Neuronal stem cell (in vitro differentiated cells): ENCODE measurements around the gene AURKB.

Source experiments
- DNase-seq: peaks from one replicate; pipeline ENCODE4 v3.0.0-alpha.2; 2013; ENCODE audit warnings: low spot score
- H2AFZ ChIP-seq: one replicate; pipeline ENCODE4 v1.6.1; 2013; ENCODE audit warnings: mild to moderate bottlenecking, low read length, inconsistent platforms
- H2AK5ac ChIP-seq: 2 replicates; pipeline ENCODE4 v1.6.1; 2013; ENCODE audit warnings: low read depth, mild to moderate bottlenecking, inconsistent platforms, low read length, moderate library complexity, mixed read lengths
- H2BK120ac ChIP-seq: 2 replicates; pipeline ENCODE4 v1.6.1; 2013; ENCODE audit warnings: low read depth, mild to moderate bottlenecking, inconsistent platforms, low read length, moderate library complexity, mixed read lengths
- H2BK12ac ChIP-seq: one replicate; pipeline ENCODE4 v1.6.1; 2013; ENCODE audit warnings: low read length, inconsistent platforms
- H2BK15ac ChIP-seq: 2 replicates; pipeline ENCODE4 v1.6.1; 2013; ENCODE audit warnings: mild to moderate bottlenecking, low read length, inconsistent platforms, mixed read lengths
- H2BK5ac ChIP-seq: one replicate; pipeline ENCODE4 v1.6.1; 2013; ENCODE audit warnings: inconsistent platforms, mild to moderate bottlenecking, low read length, moderate library complexity
- H3K14ac ChIP-seq: one replicate; pipeline ENCODE4 v1.6.1; 2013; ENCODE audit warnings: low read length, inconsistent platforms
- H3K18ac ChIP-seq: 2 replicates; pipeline ENCODE4 v1.6.1; 2013; ENCODE audit warnings: low read length, inconsistent platforms
- H3K23ac ChIP-seq: 2 replicates; pipeline ENCODE4 v1.6.1; 2013; ENCODE audit warnings: low read depth, mild to moderate bottlenecking, mixed read lengths, low read length, inconsistent platforms; ENCODE audit not compliant: poor library complexity
- H3K27ac ChIP-seq: replicated peaks from 3 replicates; pipeline ENCODE4 v1.5.1; 2013; ENCODE audit warnings: low read length, inconsistent platforms
- H3K27me3 ChIP-seq, 3 experiments: 2 replicates each; pipeline ENCODE4 v1.6.1; 2013; ENCODE audit warnings: low read length in 3 of 3, mild to moderate bottlenecking in 2 of 3, inconsistent platforms in 1 of 3, low read depth in 1 of 3, mixed read lengths in 1 of 3, moderate library complexity in 1 of 3; ENCODE audit not compliant: control insufficient read depth in 3 of 3, insufficient read depth in 3 of 3
- H3K36me3 ChIP-seq, 2 donors: replicated peaks in 1 of 2; 2 replicates each; pipeline ENCODE4 v1.6.1; 2013; ENCODE audit warnings: low read length in 2 of 2; ENCODE audit not compliant: control insufficient read depth in 2 of 2, insufficient read depth in 2 of 2
- H3K4ac ChIP-seq: 2 replicates; pipeline ENCODE4 v1.6.1; 2013; ENCODE audit warnings: inconsistent platforms, mild to moderate bottlenecking, low read length, moderate library complexity
- H3K4me1 ChIP-seq, 2 donors: 1 replicate in 1 of 2; 2 replicates in 1 of 2; pipeline ENCODE4 v1.6.1; 2013; ENCODE audit warnings: low read length in 2 of 2, low read depth in 1 of 2; ENCODE audit not compliant: control insufficient read depth in 2 of 2, insufficient read depth in 1 of 2
- H3K4me2 ChIP-seq: one replicate; pipeline ENCODE4 v1.6.1; 2013; ENCODE audit warnings: mild to moderate bottlenecking, low read length, inconsistent platforms; ENCODE audit not compliant: insufficient read depth, poor library complexity, severe bottlenecking
- H3K4me3 ChIP-seq, 2 donors: 2 replicates each; pipeline ENCODE4 v1.5.1; 2013; ENCODE audit warnings: low read length in 2 of 2, mild to moderate bottlenecking in 2 of 2, inconsistent platforms in 1 of 2, moderate library complexity in 1 of 2
- H3K79me1 ChIP-seq: one replicate; pipeline ENCODE4 v1.6.1; 2013; ENCODE audit warnings: low read depth, mild to moderate bottlenecking, inconsistent platforms, low read length, moderate library complexity
- H3K9ac ChIP-seq: one replicate; pipeline ENCODE4 v1.6.1; 2013; ENCODE audit warnings: mild to moderate bottlenecking, low read depth, low read length, inconsistent platforms; ENCODE audit not compliant: poor library complexity
- H3K9me3 ChIP-seq, 2 donors: replicated peaks in 1 of 2; 2 replicates each; pipeline versions ENCODE3 to v1.6.1; 2013; ENCODE audit warnings: low read length in 2 of 2, mild to moderate bottlenecking in 2 of 2, inconsistent platforms in 1 of 2, low read depth in 1 of 2, mixed read lengths in 1 of 2, moderate library complexity in 1 of 2; ENCODE audit not compliant: control insufficient read depth in 2 of 2, insufficient read depth in 1 of 2
- H4K8ac ChIP-seq: one replicate; pipeline ENCODE4 v1.6.1; 2013; ENCODE audit warnings: low read depth, mild to moderate bottlenecking, inconsistent platforms, low read length, moderate library complexity
- H4K91ac ChIP-seq: one replicate; pipeline ENCODE4 v1.6.1; 2013; ENCODE audit warnings: low read length, low read depth, mild to moderate bottlenecking, inconsistent platforms; ENCODE audit not compliant: poor library complexity
- WGBS, 2 donors: extraction: QIAGEN DNeasy Blood & Tissue Kit; methylation state at CpG; one replicate each; pipeline ENCODE4 v1.1.7; 2013; ENCODE audit warnings: missing lambda C conversion rate in 2 of 2, mixed read lengths in 1 of 2; ENCODE audit not compliant: insufficient read length in 2 of 2, insufficient replicate concordance in 1 of 2; ENCODE audit errors: extremely low coverage in 2 of 2; 5-methylcytosine and 5-hydroxymethylcytosine counted together

AURKB gene

DNA sequence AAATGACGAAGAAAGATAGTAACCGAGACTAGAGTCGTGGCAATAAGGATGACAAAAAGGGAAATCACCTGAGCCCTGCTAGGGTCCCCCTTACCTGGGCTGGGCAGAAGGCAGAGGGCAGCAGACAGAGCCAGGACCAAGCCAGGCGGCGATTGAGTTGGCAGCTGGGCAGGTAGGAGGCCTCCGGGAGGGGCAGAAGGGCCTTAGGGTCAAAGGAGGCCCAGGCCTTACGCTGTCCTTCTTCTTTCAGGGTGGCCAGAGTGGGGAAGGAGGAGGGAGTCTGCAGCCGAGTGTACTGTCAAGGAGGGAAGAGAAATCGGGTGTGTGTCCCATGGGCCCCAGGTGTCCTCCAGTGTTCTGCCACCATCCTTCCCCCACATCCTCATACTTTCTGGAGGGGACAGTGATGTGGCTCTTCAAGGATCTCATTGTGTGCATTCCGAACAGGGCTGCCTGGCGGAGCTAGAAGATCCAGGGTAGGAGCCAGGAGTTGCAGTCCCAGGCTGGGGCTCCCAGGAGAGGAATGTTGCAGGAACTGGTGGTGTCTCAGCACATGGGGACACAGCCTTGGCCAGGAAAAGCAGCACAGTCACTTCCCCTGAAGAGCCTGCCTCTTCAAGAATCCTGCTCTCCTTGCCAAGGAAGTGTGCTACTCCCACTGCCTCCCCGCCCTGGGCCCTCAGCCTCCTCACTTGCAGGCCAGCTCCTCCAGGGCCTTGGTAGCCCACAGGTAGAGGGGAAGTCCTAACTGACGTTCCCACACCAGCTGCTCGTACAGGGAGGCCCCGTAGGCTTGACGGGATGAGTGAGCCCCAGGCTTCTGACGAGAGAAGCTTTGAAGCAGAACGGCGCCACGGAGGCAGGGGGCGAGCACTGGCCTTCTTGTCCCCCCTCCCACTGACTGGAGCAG is 24.2 kb upstream of the AURKB start:
- Histone ChIP-seq H3K9me3 (no peaks in the 10 kb centered on the region), H2AK5ac (no peak overlapping the region), H2BK12ac (no peak overlapping the region), H3K4me3 (no peak overlapping the region), H2AFZ (no peak overlapping the region), H3K4me1 (no peaks in the 10 kb centered on the region), H3K9ac (no peak overlapping the region), H3K27ac (no peak overlapping the region), H3K4me2 (no peak overlapping the region), H3K14ac (no peak overlapping the region), H2BK5ac (no peak overlapping the region), H3K23ac (no peak overlapping the region), H3K18ac (no peak overlapping the region), H4K91ac (no peak overlapping the region), H3K27me3 (no peaks in the 10 kb centered on the region), H2BK120ac (no peak overlapping the region), H3K36me3 (peaks cover 50 to 95% of the 10 kb centered on the region in 2 donors), H4K8ac (no peak overlapping the region), H3K79me1 (no peaks in the 10 kb centered on the region), H2BK15ac (no peak overlapping the region), H3K4ac (no peak overlapping the region)
- no peak for DNase-seq
- no CpG with 5 or more reads among the region's 21 CpGs for WGBS, 2 donors

DNA sequence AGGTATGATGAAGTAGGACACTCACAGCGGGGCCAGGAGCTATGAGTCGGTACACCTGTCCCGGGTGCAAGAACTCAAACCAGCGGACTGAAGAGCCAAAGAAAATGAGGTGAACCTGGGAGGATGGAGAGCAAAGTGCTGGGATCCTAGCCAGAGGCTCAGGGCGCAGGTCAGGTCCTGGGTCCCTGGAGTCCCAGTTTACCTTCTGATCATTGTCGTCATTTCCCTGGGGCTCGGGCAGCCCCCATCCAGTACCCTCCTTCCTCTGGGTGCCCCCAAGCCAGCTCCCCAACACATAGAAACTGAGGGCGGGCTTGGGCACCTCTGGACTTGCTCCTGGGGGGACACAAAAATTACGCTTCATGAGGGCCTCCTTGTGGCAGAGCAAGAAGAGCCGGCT is 21.3 kb upstream of the AURKB start:
- H3K9me3 ChIP-seq = no peaks in the 10 kb centered on the region
- no peak overlapping the region for H3K4ac ChIP-seq
- H2BK12ac ChIP-seq = no peak overlapping the region
- peaks cover 51 to 95% of the 10 kb centered on the region in 2 donors for H3K36me3 ChIP-seq
- peak overlapping the region; percentile 62 for H2BK5ac ChIP-seq
- H2AFZ ChIP-seq = no peak overlapping the region
- no peak overlapping the region for H2AK5ac ChIP-seq
- H3K23ac ChIP-seq = no peak overlapping the region
- no peak overlapping the region for H3K4me3 ChIP-seq
- peaks cover 0 to 4% of the 10 kb centered on the region in 2 donors for H3K4me1 ChIP-seq
- H3K27ac ChIP-seq = no peak overlapping the region
- no CpG with 5 or more reads among the region's 10 CpGs for WGBS, 2 donors
- H3K14ac ChIP-seq = no peak overlapping the region
- no peak overlapping the region for H3K9ac ChIP-seq
- no peaks in the 10 kb centered on the region for H3K79me1 ChIP-seq
- no peaks in the 10 kb centered on the region for H3K27me3 ChIP-seq
- no peak overlapping the region for H3K18ac ChIP-seq
- no peak overlapping the region for H2BK15ac ChIP-seq
- no peak overlapping the region for H4K8ac ChIP-seq
- no peak for DNase-seq
- H2BK120ac ChIP-seq = no peak overlapping the region
- no peak overlapping the region for H3K4me2 ChIP-seq
- no peak overlapping the region for H4K91ac ChIP-seq

DNA sequence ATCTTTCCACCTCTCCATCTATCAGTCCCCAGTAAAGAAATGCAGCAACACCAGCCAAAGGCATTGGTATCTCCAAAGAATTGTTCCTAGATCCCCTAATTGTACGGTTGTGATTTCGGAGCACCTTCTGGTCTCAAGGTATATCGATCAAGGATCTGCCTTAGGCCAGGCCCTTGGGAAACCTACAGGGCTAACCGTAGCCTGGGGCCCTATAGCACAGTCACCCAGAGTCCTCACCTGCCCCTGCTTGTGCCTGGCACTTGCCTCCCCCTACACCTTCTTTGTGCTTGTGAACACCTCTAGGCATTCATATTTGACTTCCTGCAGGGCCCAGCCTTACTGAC is 16.8 kb upstream of the AURKB start:
- H3K4me3 ChIP-seq = peak overlapping the region; percentile 47 to 58
- H3K9me3 ChIP-seq = no peaks in the 10 kb centered on the region
- no peak overlapping the region for H4K8ac ChIP-seq
- DNase-seq = no peak
- no peak overlapping the region for H2BK120ac ChIP-seq
- no peak overlapping the region for H3K9ac ChIP-seq
- H3K27ac ChIP-seq = no peak overlapping the region
- H3K4me2 ChIP-seq = peak overlapping the region; percentile 12
- H4K91ac ChIP-seq = no peak overlapping the region
- no peak overlapping the region for H3K18ac ChIP-seq
- no CpG with 5 or more reads among the region's 4 CpGs for WGBS, 2 donors
- no peak overlapping the region for H2BK5ac ChIP-seq
- no peaks in the 10 kb centered on the region for H3K27me3 ChIP-seq
- H3K79me1 ChIP-seq = no peaks in the 10 kb centered on the region
- H2BK15ac ChIP-seq = no peak overlapping the region
- H3K4ac ChIP-seq = no peak overlapping the region
- no peak overlapping the region for H2BK12ac ChIP-seq
- no peak overlapping the region for H3K14ac ChIP-seq
- no peak overlapping the region for H2AFZ ChIP-seq
- H3K4me1 ChIP-seq = peaks cover 8% of the 10 kb centered on the region in 2 donors
- H3K23ac ChIP-seq = no peak overlapping the region
- H2AK5ac ChIP-seq = no peak overlapping the region
- H3K36me3 ChIP-seq = peaks cover 29 to 51% of the 10 kb centered on the region in 2 donors

DNA sequence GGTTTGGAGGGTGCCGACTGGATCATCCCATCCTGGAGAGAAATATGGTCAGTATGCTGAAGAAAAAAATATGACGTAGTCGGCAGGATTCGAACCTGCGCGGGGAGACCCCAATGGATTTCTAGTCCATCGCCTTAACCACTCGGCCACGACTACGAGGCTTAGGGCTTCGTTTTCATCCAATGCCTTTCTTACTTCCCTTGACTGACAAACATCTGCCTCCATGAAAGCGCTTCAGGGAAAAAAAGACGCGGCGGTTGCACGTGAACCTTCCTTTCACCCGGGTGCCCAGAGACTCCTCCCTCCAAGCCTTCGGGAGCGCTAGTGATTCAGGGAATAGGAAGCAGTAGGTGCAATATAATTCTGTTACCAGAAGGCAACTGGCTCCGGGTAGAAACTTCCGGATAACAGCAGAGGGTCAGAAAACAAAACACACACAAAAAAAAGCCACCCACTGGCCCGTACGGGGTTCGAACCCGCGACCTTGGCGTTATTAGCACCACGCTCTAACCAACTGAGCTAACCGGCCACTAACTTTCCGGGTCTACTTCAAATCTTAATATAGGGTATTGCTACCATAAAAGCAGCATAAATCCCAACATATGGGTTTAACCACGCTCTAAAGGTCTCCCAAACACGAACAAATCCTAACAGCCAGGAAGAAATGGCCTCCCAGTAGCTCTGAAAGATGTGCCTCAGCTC is 16.3 kb upstream of the AURKB start:
- H2AK5ac ChIP-seq = no peak overlapping the region
- peaks cover 25 to 46% of the 10 kb centered on the region in 2 donors for H3K36me3 ChIP-seq
- H2AFZ ChIP-seq = peak overlapping the region; percentile 62
- peak; percentile 95 for DNase-seq
- H2BK5ac ChIP-seq = no peak overlapping the region
- H2BK15ac ChIP-seq = no peak overlapping the region
- H4K8ac ChIP-seq = no peak overlapping the region
- H3K18ac ChIP-seq = no peak overlapping the region
- H3K4me3 ChIP-seq = peak overlapping the region; percentile 47 to 83
- no peaks in the 10 kb centered on the region for H3K27me3 ChIP-seq
- peak overlapping the region; percentile 74 for H3K27ac ChIP-seq
- peak overlapping the region; percentile 53 for H3K4me2 ChIP-seq
- H3K79me1 ChIP-seq = no peaks in the 10 kb centered on the region
- H4K91ac ChIP-seq = no peak overlapping the region
- WGBS, 2 donors = no CpG with 5 or more reads among the region's 32 CpGs
- no peak overlapping the region for H3K14ac ChIP-seq
- H2BK120ac ChIP-seq = no peak overlapping the region
- no peak overlapping the region for H2BK12ac ChIP-seq
- peaks cover 8% of the 10 kb centered on the region in 2 donors for H3K4me1 ChIP-seq
- no peak overlapping the region for H3K4ac ChIP-seq
- H3K9ac ChIP-seq = no peak overlapping the region
- H3K23ac ChIP-seq = no peak overlapping the region
- no peaks in the 10 kb centered on the region for H3K9me3 ChIP-seq
